ENCODE measurements around the gene LARGE1.

LARGE1 gene

GRCh38 chr22:33851821-33852384 lies 68.4 kb downstream of the LARGE1 start:
- Histone ChIP-seq H2BK5ac (ENCODE audit: low read length) (no peak overlapping the region), H2BK15ac (replicated peaks; ENCODE audit: low read depth) (no peak overlapping the region), H3K23ac (ENCODE audit: low read length) (no peak overlapping the region), H3K18ac (ENCODE audit: low read length) (no peak overlapping the region), H3K36me3 (ENCODE audit: control insufficient read depth, insufficient read depth, low read length) (no peaks in the 10 kb centered on the region), H3K4me3 (ENCODE audit: low read length) (no peak overlapping the region), H3K4me1 (ENCODE audit: control insufficient read depth, low read depth, low read length) (peaks cover 16% of the 10 kb centered on the region), H3K4ac (ENCODE audit: low read depth, low read length) (no peak overlapping the region), H3K79me2 (ENCODE audit: control insufficient read depth, insufficient read depth, low read length) (peaks cover 21% of the 10 kb centered on the region), H3K9ac (ENCODE audit: low read length) (no peak overlapping the region), H3K4me2 (ENCODE audit: low read length) (no peak overlapping the region), H2BK120ac (ENCODE audit: low read depth, low read length) (no peak overlapping the region), H3K56ac (ENCODE audit: low read length) (no peak overlapping the region), H4K8ac (ENCODE audit: low read depth, low read length) (no peak overlapping the region), H4K5ac (ENCODE audit: low read length) (no peak overlapping the region), H3K79me1 (ENCODE audit: low read length) (peaks cover 2% of the 10 kb centered on the region), H2AK5ac (ENCODE audit: low read length) (no peak overlapping the region), H3K27me3 (ENCODE audit: insufficient read depth, low read length, poor library complexity) (no peaks in the 10 kb centered on the region), H3K27ac (ENCODE audit: low read depth, low read length) (no peak overlapping the region)
- DNase-seq, result no peak
- no CpG with 5 or more reads among the region's 5 CpGs for WGBS (ENCODE audit: extremely low coverage, insufficient coverage, low lambda C conversion rate)

GRCh38 chr22:33851240-33851639 lies 69.0 kb downstream of the LARGE1 start:
- Histone ChIP-seq H3K27me3 (ENCODE audit: insufficient read depth, low read length, poor library complexity) (no peaks in the 10 kb centered on the region), H4K5ac (ENCODE audit: low read length) (no peak overlapping the region), H3K4ac (ENCODE audit: low read depth, low read length) (no peak overlapping the region), H3K79me1 (ENCODE audit: low read length) (peaks cover 2% of the 10 kb centered on the region), H3K4me1 (ENCODE audit: control insufficient read depth, low read depth, low read length) (peaks cover 16% of the 10 kb centered on the region), H2BK15ac (replicated peaks; ENCODE audit: low read depth) (no peak overlapping the region), H3K9ac (ENCODE audit: low read length) (no peak overlapping the region), H2AK5ac (ENCODE audit: low read length) (no peak overlapping the region), H3K27ac (ENCODE audit: low read depth, low read length) (no peak overlapping the region), H3K18ac (ENCODE audit: low read length) (no peak overlapping the region), H3K79me2 (ENCODE audit: control insufficient read depth, insufficient read depth, low read length) (peaks cover 17% of the 10 kb centered on the region), H4K8ac (ENCODE audit: low read depth, low read length) (no peak overlapping the region), H3K56ac (ENCODE audit: low read length) (no peak overlapping the region), H3K4me2 (ENCODE audit: low read length) (no peak overlapping the region), H2BK5ac (ENCODE audit: low read length) (no peak overlapping the region), H2BK120ac (ENCODE audit: low read depth, low read length) (no peak overlapping the region), H3K36me3 (ENCODE audit: control insufficient read depth, insufficient read depth, low read length) (no peaks in the 10 kb centered on the region), H3K23ac (ENCODE audit: low read length) (no peak overlapping the region), H3K4me3 (ENCODE audit: low read length) (no peak overlapping the region)
- DNase-seq, result no peak
- WGBS (ENCODE audit: extremely low coverage, insufficient coverage, low lambda C conversion rate), result no CpG with 5 or more reads among the region's 5 CpGs

- Histone ChIP-seq H3K36me3 (ENCODE audit: control insufficient read depth, insufficient read depth, low read length) (no peaks in the 10 kb centered on the region), H3K4me3 (ENCODE audit: low read length) (no peak overlapping the region), H2AK5ac (ENCODE audit: low read length) (no peak overlapping the region), H3K4me2 (ENCODE audit: low read length) (no peak overlapping the region), H3K79me1 (ENCODE audit: low read length) (peaks cover 2% of the 10 kb centered on the region), H3K27ac (ENCODE audit: low read depth, low read length) (no peak overlapping the region), H2BK5ac (ENCODE audit: low read length) (no peak overlapping the region), H4K5ac (ENCODE audit: low read length) (no peak overlapping the region), H3K23ac (ENCODE audit: low read length) (no peak overlapping the region), H3K4ac (ENCODE audit: low read depth, low read length) (no peak overlapping the region), H3K79me2 (ENCODE audit: control insufficient read depth, insufficient read depth, low read length) (peaks cover 15% of the 10 kb centered on the region), H3K56ac (ENCODE audit: low read length) (no peak overlapping the region), H4K8ac (ENCODE audit: low read depth, low read length) (no peak overlapping the region), H3K27me3 (ENCODE audit: insufficient read depth, low read length, poor library complexity) (no peaks in the 10 kb centered on the region), H2BK15ac (replicated peaks; ENCODE audit: low read depth) (no peak overlapping the region), H2BK120ac (ENCODE audit: low read depth, low read length) (no peak overlapping the region), H3K18ac (ENCODE audit: low read length) (no peak overlapping the region), H3K4me1 (ENCODE audit: control insufficient read depth, low read depth, low read length) (peaks cover 16% of the 10 kb centered on the region), H3K9ac (ENCODE audit: low read length) (no peak overlapping the region)
- peak; percentile 79 for DNase-seq
- WGBS (ENCODE audit: extremely low coverage, insufficient coverage, low lambda C conversion rate), result no CpG with 5 or more reads among the region's 2 CpGs
These were observed 69.6 kb downstream of the LARGE1 start for GRCh38 chr22:33850724-33851123.

- peaks cover 16% of the 10 kb centered on the region for H3K4me1 ChIP-seq (ENCODE audit: control insufficient read depth, low read depth, low read length)
- H3K27ac ChIP-seq (ENCODE audit: low read depth, low read length), result no peak overlapping the region
- no peak overlapping the region for H4K8ac ChIP-seq (ENCODE audit: low read depth, low read length)
- no peaks in the 10 kb centered on the region for H3K36me3 ChIP-seq (ENCODE audit: control insufficient read depth, insufficient read depth, low read length)
- no peak overlapping the region for H3K4me2 ChIP-seq (ENCODE audit: low read length)
- no peak overlapping the region for H2BK120ac ChIP-seq (ENCODE audit: low read depth, low read length)
- no peak overlapping the region for H3K4ac ChIP-seq (ENCODE audit: low read depth, low read length)
- WGBS (ENCODE audit: extremely low coverage, insufficient coverage, low lambda C conversion rate), result no CpG with 5 or more reads among the region's 5 CpGs
- H2BK15ac ChIP-seq (replicated peaks; ENCODE audit: low read depth), result no peak overlapping the region
- no peak overlapping the region for H4K5ac ChIP-seq (ENCODE audit: low read length)
- no peak overlapping the region for H3K9ac ChIP-seq (ENCODE audit: low read length)
- no peaks in the 10 kb centered on the region for H3K27me3 ChIP-seq (ENCODE audit: insufficient read depth, low read length, poor library complexity)
- no peak overlapping the region for H3K23ac ChIP-seq (ENCODE audit: low read length)
- H3K79me1 ChIP-seq (ENCODE audit: low read length), result peaks cover 2% of the 10 kb centered on the region
- no peak overlapping the region for H2BK5ac ChIP-seq (ENCODE audit: low read length)
- no peak for DNase-seq
- no peak overlapping the region for H3K4me3 ChIP-seq (ENCODE audit: low read length)
- no peak overlapping the region for H2AK5ac ChIP-seq (ENCODE audit: low read length)
- no peak overlapping the region for H3K56ac ChIP-seq (ENCODE audit: low read length)
- peaks cover 15% of the 10 kb centered on the region for H3K79me2 ChIP-seq (ENCODE audit: control insufficient read depth, insufficient read depth, low read length)
- H3K18ac ChIP-seq (ENCODE audit: low read length), result no peak overlapping the region
These were observed 70.1 kb downstream of the LARGE1 start for GRCh38 chr22:33850193-33850592.

- peaks cover 2% of the 10 kb centered on the region for H3K79me1 ChIP-seq (ENCODE audit: low read length)
- no peaks in the 10 kb centered on the region for H3K36me3 ChIP-seq (ENCODE audit: control insufficient read depth, insufficient read depth, low read length)
- H3K56ac ChIP-seq (ENCODE audit: low read length), result no peak overlapping the region
- H4K5ac ChIP-seq (ENCODE audit: low read length), result no peak overlapping the region
- H3K9ac ChIP-seq (ENCODE audit: low read length), result no peak overlapping the region
- no peak overlapping the region for H2BK120ac ChIP-seq (ENCODE audit: low read depth, low read length)
- no peak overlapping the region for H2BK15ac ChIP-seq (replicated peaks; ENCODE audit: low read depth)
- H3K4me1 ChIP-seq (ENCODE audit: control insufficient read depth, low read depth, low read length), result peaks cover 17% of the 10 kb centered on the region
- no peak overlapping the region for H2BK5ac ChIP-seq (ENCODE audit: low read length)
- H3K23ac ChIP-seq (ENCODE audit: low read length), result no peak overlapping the region
- no peak overlapping the region for H3K18ac ChIP-seq (ENCODE audit: low read length)
- peaks cover 13% of the 10 kb centered on the region for H3K79me2 ChIP-seq (ENCODE audit: control insufficient read depth, insufficient read depth, low read length)
- no peak overlapping the region for H2AK5ac ChIP-seq (ENCODE audit: low read length)
- H3K4ac ChIP-seq (ENCODE audit: low read depth, low read length), result no peak overlapping the region
- no peak overlapping the region for H4K8ac ChIP-seq (ENCODE audit: low read depth, low read length)
- H3K4me2 ChIP-seq (ENCODE audit: low read length), result no peak overlapping the region
- H3K27me3 ChIP-seq (ENCODE audit: insufficient read depth, low read length, poor library complexity), result no peaks in the 10 kb centered on the region
- no peak overlapping the region for H3K27ac ChIP-seq (ENCODE audit: low read depth, low read length)
- DNase-seq, result peak; percentile 62
- no peak overlapping the region for H3K4me3 ChIP-seq (ENCODE audit: low read length)
- WGBS (ENCODE audit: extremely low coverage, insufficient coverage, low lambda C conversion rate), result no CpG with 5 or more reads among the region's 7 CpGs
These were observed 72.0 kb downstream of the LARGE1 start for GRCh38 chr22:33848251-33848650.

GRCh38 chr22:33844273-33844672 lies 76.0 kb downstream of the LARGE1 start:
- no peak overlapping the region for H2BK5ac ChIP-seq (ENCODE audit: low read length)
- H2AK5ac ChIP-seq (ENCODE audit: low read length), result no peak overlapping the region
- no peaks in the 10 kb centered on the region for H3K36me3 ChIP-seq (ENCODE audit: control insufficient read depth, insufficient read depth, low read length)
- H3K4me1 ChIP-seq (ENCODE audit: control insufficient read depth, low read depth, low read length), result peaks cover 4% of the 10 kb centered on the region
- H3K79me2 ChIP-seq (ENCODE audit: control insufficient read depth, insufficient read depth, low read length), result peaks cover 23% of the 10 kb centered on the region
- H2BK120ac ChIP-seq (ENCODE audit: low read depth, low read length), result no peak overlapping the region
- no peak overlapping the region for H3K9ac ChIP-seq (ENCODE audit: low read length)
- H3K79me1 ChIP-seq (ENCODE audit: low read length), result peaks cover 7% of the 10 kb centered on the region
- no peaks in the 10 kb centered on the region for H3K27me3 ChIP-seq (ENCODE audit: insufficient read depth, low read length, poor library complexity)
- H3K4me3 ChIP-seq (ENCODE audit: low read length), result no peak overlapping the region
- no peak overlapping the region for H2BK15ac ChIP-seq (replicated peaks; ENCODE audit: low read depth)
- no peak overlapping the region for H4K8ac ChIP-seq (ENCODE audit: low read depth, low read length)
- WGBS (ENCODE audit: extremely low coverage, insufficient coverage, low lambda C conversion rate), result no CpG with 5 or more reads among the region's 6 CpGs
- H3K27ac ChIP-seq (ENCODE audit: low read depth, low read length), result no peak overlapping the region
- no peak overlapping the region for H4K5ac ChIP-seq (ENCODE audit: low read length)
- H3K18ac ChIP-seq (ENCODE audit: low read length), result no peak overlapping the region
- H3K23ac ChIP-seq (ENCODE audit: low read length), result no peak overlapping the region
- H3K4me2 ChIP-seq (ENCODE audit: low read length), result no peak overlapping the region
- H3K56ac ChIP-seq (ENCODE audit: low read length), result no peak overlapping the region
- peak; percentile 74 for DNase-seq
- H3K4ac ChIP-seq (ENCODE audit: low read depth, low read length), result no peak overlapping the region
